OCI-LY1 (cell line): ENCODE data around the gene TCF4.

Experiments used
- H2AFZ ChIP-seq: fragments of 200-600 bp; sonication (generic), shearing (Covaris generic); 2 replicates; pipeline ENCODE4 v1.6.0; 2014; ENCODE audit warnings: antibody characterized with exemption, mild to moderate bottlenecking, low read length
- H3F3A ChIP-seq: fragments of 200-600 bp; sonication (generic), shearing (Covaris generic); 2 replicates; pipeline ENCODE4 v1.6.0; 2014; ENCODE audit warnings: mild to moderate bottlenecking, antibody characterized with exemption, low read length, moderate library complexity; ENCODE audit not compliant: insufficient read depth
- H3K27ac ChIP-seq: fragments of 200-600 bp; sonication (generic); 2 replicates; pipeline ENCODE4 v1.5.1; 2014; ENCODE audit warnings: low read length, mixed run types, mild to moderate bottlenecking, low read depth; ENCODE audit not compliant: poor library complexity, severe bottlenecking
- H3K27me3 ChIP-seq: fragments of 200-600 bp; sonication (generic); 2 replicates; pipeline ENCODE4 v1.6.0; 2014; ENCODE audit warnings: antibody characterized with exemption, mild to moderate bottlenecking, low read length, moderate library complexity; ENCODE audit not compliant: insufficient read depth
- H3K36me3 ChIP-seq: fragments of 200-600 bp; sonication (generic); 2 replicates; pipeline ENCODE4 v1.6.1; 2014; ENCODE audit warnings: mild to moderate bottlenecking, antibody characterized with exemption, low read length, moderate library complexity, mixed read lengths; ENCODE audit not compliant: insufficient read depth
- H3K4me1 ChIP-seq: fragments of 200-600 bp; sonication (generic); 2 replicates; pipeline ENCODE4 v1.5.1; 2014; ENCODE audit warnings: mild to moderate bottlenecking, low read length, moderate library complexity; ENCODE audit not compliant: insufficient read depth, severe bottlenecking
- H3K4me2 ChIP-seq: fragments of 200-600 bp; sonication (generic), shearing (Covaris generic); 2 replicates; pipeline ENCODE4 v1.6.1; 2014; ENCODE audit warnings: low read length
- H3K4me3 ChIP-seq: fragments of 200-600 bp; sonication (generic); 2 replicates; pipeline ENCODE4 v1.5.1; 2014; ENCODE audit warnings: low read length, low read depth, mild to moderate bottlenecking, mixed read lengths; ENCODE audit not compliant: poor library complexity, severe bottlenecking
- H3K79me2 ChIP-seq: fragments of 200-600 bp; shearing (Covaris generic); 2 replicates; pipeline ENCODE4 v1.6.1; 2016; ENCODE audit warnings: mixed run types, low read length, mixed read lengths; ENCODE audit not compliant: insufficient read depth
- H3K9ac ChIP-seq: fragments of 200-600 bp; sonication (generic), shearing (Covaris generic); 2 replicates; pipeline ENCODE4 v1.6.1; 2014; ENCODE audit warnings: mild to moderate bottlenecking, low read length, mixed read lengths
- H3K9me2 ChIP-seq: fragments of 200-600 bp; sonication (generic), shearing (Covaris generic); 2 replicates; pipeline ENCODE4 v1.6.1; 2014; ENCODE audit warnings: low read depth, mild to moderate bottlenecking, low read length, mixed read lengths
- H3K9me3 ChIP-seq: fragments of 200-600 bp; shearing (Covaris generic); 2 replicates; pipeline ENCODE4 v1.6.1; 2014; ENCODE audit warnings: low read length, mixed read lengths
- H4K20me1 ChIP-seq: fragments of 200-600 bp; sonication (generic), shearing (Covaris generic); 2 replicates; pipeline ENCODE4 v1.6.0; 2016; ENCODE audit warnings: mild to moderate bottlenecking, low read length; ENCODE audit not compliant: insufficient read depth
- CTCF ChIP-seq: fragments of 200-600 bp; sonication (generic), shearing (Covaris generic); IDR thresholded peaks from 2 replicates; pipeline ENCODE4 v1.5.1; 2017; ENCODE audit warnings: mild to moderate bottlenecking, antibody characterized with exemption, low read length, moderate library complexity, mixed read lengths
- EZH2 ChIP-seq: fragments of 200-600 bp; sonication (generic), shearing (Covaris generic); IDR thresholded peaks from 2 replicates; pipeline ENCODE4 v1.8.0; 2017; ENCODE audit warnings: borderline replicate concordance, mixed run types, mild to moderate bottlenecking, antibody characterized with exemption, low read length, moderate library complexity, mixed read lengths

The TCF4 gene

GRCh38 chr18:55457028-55457427 is 131.0 kb downstream of the TCF4 start:
- Histone ChIP-seq H3K9me2 (no peaks in the 10 kb centered on the region), H3K79me2 (peaks cover 22% of the 10 kb centered on the region; the same call in 1 of the 2 replicates), H3K9ac (no peak overlapping the region), H3K27me3 (no peaks in the 10 kb centered on the region), H3K36me3 (peaks cover 15% of the 10 kb centered on the region), H3K27ac (peak overlapping the region; percentile 94), H3K9me3 (no peaks in the 10 kb centered on the region), H3K4me2 (peak overlapping the region; percentile 42; the same call in 1 of the 2 replicates), H3F3A (no peaks in the 10 kb centered on the region), H3K4me1 (peaks cover 98% of the 10 kb centered on the region), H2AFZ (no peak overlapping the region), H4K20me1 (no peaks in the 10 kb centered on the region), H3K4me3 (no peak overlapping the region)
- TF ChIP-seq CTCF (no peak), EZH2 (no peak)

GRCh38 chr18:55455938-55456337 is 132.1 kb downstream of the TCF4 start:
- Histone ChIP-seq H3K36me3 (peaks cover 15% of the 10 kb centered on the region), H3K79me2 (peaks cover 22% of the 10 kb centered on the region; the same call in 1 of the 2 replicates), H3K9me3 (no peaks in the 10 kb centered on the region), H3K9me2 (no peaks in the 10 kb centered on the region), H3K9ac (peak overlapping the region; percentile 24), H3K27me3 (no peaks in the 10 kb centered on the region), H3F3A (no peaks in the 10 kb centered on the region), H4K20me1 (no peaks in the 10 kb centered on the region), H3K27ac (peak overlapping the region; percentile 94), H3K4me3 (peak overlapping the region; percentile 22), H2AFZ (no peak overlapping the region), H3K4me1 (peaks cover 98% of the 10 kb centered on the region), H3K4me2 (peak overlapping the region; percentile 42)
- TF ChIP-seq EZH2 = no peak
- TF ChIP-seq CTCF = no peak

GRCh38 chr18:55453186-55453585 is 134.8 kb downstream of the TCF4 start:
- TF ChIP-seq EZH2 (no peak), CTCF (no peak)
- Histone ChIP-seq H3K79me2 (peaks cover 18% of the 10 kb centered on the region; the same call in 1 of the 2 replicates), H3K4me1 (peaks cover 98% of the 10 kb centered on the region), H3K36me3 (no peaks in the 10 kb centered on the region; the same call in 1 of the 2 replicates), H3K9ac (no peak overlapping the region; the same call in 1 of the 2 replicates), H3K4me3 (no peak overlapping the region), H3K4me2 (peak overlapping the region; percentile 0; the same call in 1 of the 2 replicates), H3K9me3 (no peaks in the 10 kb centered on the region), H3F3A (0 out of 2 replicates have a peak, but pooled peaks cover 3% of the 10 kb centered on the region), H2AFZ (no peak overlapping the region), H3K9me2 (no peaks in the 10 kb centered on the region), H4K20me1 (no peaks in the 10 kb centered on the region), H3K27ac (peak overlapping the region; percentile 94), H3K27me3 (no peaks in the 10 kb centered on the region)
